PFSK-1 (cell line): ENCODE results near the gene DCAF12.

Experiments used
- FOXP2 ChIP-seq: optimal IDR thresholded peaks from 2 replicates; pipeline ENCODE3; 2011; ENCODE audit warnings: borderline replicate concordance, control low read depth, inconsistent platforms; ENCODE audit not compliant: insufficient read depth; ENCODE audit errors: extremely low read length, extremely low read depth
- POLR2AphosphoS5 ChIP-seq: IDR thresholded peaks from 2 replicates; pipeline ENCODE4 v1.6.1; 2012; ENCODE audit warnings: low read depth, mild to moderate bottlenecking, control low read depth, low read length, moderate library complexity
- SIN3A ChIP-seq: IDR thresholded peaks from 2 replicates; pipeline ENCODE4 v1.6.1; 2012; ENCODE audit warnings: mild to moderate bottlenecking, low read length, moderate library complexity, borderline replicate concordance; ENCODE audit not compliant: insufficient read depth
- TAF1 ChIP-seq: IDR thresholded peaks from 2 replicates; pipeline ENCODE4 v1.6.1; 2012; ENCODE audit warnings: low read length, control low read depth, borderline replicate concordance; ENCODE audit not compliant: insufficient read depth
- TF ChIP-seq, protein P1 (sequence below), 2 experiments: IDR thresholded peaks; 2 replicates each; pipeline versions ENCODE4 v1.6.1 to v1.8.0; 2011 to 2012; ENCODE audit warnings: low read depth in 2 of 2, low read length in 2 of 2, control low read depth in 1 of 2, inconsistent platforms in 1 of 2, mild to moderate bottlenecking in 1 of 2, moderate library complexity in 1 of 2; ENCODE audit not compliant: insufficient read depth in 1 of 2

Gene DCAF12

GRCh38 chr9:34139477-34140146 is 13.1 kb upstream of the DCAF12 start:
- TF ChIP-seq, protein P1, sequence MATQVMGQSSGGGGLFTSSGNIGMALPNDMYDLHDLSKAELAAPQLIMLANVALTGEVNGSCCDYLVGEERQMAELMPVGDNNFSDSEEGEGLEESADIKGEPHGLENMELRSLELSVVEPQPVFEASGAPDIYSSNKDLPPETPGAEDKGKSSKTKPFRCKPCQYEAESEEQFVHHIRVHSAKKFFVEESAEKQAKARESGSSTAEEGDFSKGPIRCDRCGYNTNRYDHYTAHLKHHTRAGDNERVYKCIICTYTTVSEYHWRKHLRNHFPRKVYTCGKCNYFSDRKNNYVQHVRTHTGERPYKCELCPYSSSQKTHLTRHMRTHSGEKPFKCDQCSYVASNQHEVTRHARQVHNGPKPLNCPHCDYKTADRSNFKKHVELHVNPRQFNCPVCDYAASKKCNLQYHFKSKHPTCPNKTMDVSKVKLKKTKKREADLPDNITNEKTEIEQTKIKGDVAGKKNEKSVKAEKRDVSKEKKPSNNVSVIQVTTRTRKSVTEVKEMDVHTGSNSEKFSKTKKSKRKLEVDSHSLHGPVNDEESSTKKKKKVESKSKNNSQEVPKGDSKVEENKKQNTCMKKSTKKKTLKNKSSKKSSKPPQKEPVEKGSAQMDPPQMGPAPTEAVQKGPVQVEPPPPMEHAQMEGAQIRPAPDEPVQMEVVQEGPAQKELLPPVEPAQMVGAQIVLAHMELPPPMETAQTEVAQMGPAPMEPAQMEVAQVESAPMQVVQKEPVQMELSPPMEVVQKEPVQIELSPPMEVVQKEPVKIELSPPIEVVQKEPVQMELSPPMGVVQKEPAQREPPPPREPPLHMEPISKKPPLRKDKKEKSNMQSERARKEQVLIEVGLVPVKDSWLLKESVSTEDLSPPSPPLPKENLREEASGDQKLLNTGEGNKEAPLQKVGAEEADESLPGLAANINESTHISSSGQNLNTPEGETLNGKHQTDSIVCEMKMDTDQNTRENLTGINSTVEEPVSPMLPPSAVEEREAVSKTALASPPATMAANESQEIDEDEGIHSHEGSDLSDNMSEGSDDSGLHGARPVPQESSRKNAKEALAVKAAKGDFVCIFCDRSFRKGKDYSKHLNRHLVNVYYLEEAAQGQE (IDR thresholded peaks at IDR 0.05; ENCODE audit: insufficient read depth in 1 of 2, low read depth in 2 of 2, low read length in 2 of 2), result no peak
- TF ChIP-seq SIN3A, result no peak
- TF ChIP-seq POLR2AphosphoS5, result no peak
- no peak for TF ChIP-seq FOXP2
- no peak for TF ChIP-seq TAF1

DNA sequence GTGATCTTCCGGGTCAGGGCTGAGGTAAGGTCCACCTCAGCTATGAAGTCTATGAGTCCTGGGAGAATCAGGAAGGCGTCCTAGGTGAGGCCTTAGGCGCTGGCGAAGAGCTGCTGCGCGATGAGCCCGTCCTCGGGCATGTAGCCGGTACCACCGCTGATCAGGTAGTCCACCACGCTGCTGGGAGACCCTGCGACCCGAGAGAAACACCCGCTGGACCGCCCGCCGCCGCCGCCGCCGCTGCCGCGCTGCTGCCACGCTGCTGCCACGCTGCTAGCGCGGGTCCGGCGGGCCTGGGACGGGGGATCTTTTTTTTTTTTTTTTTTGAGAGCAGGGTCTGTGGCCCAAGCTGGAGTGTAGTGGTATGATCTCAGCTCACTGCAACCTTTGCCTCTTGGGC is 8.0 kb upstream of the DCAF12 start:
- no peak for TF ChIP-seq POLR2AphosphoS5
- TF ChIP-seq SIN3A, result no peak
- TF ChIP-seq FOXP2, result no peak
- no peak for TF ChIP-seq TAF1
- TF ChIP-seq, protein P1 (IDR thresholded peaks at IDR 0.05; ENCODE audit: insufficient read depth in 1 of 2, low read depth in 2 of 2, low read length in 2 of 2), result no peak

- no peak for TF ChIP-seq FOXP2
- TF ChIP-seq POLR2AphosphoS5, result no peak
- TF ChIP-seq, protein P1 (IDR thresholded peaks at IDR 0.05; ENCODE audit: insufficient read depth in 1 of 2, low read depth in 2 of 2, low read length in 2 of 2), result no peak
- no peak for TF ChIP-seq SIN3A
- no peak for TF ChIP-seq TAF1
Measured at GRCh38 chr9:34133436-34133949, 7.0 kb upstream of the DCAF12 start.

DNA sequence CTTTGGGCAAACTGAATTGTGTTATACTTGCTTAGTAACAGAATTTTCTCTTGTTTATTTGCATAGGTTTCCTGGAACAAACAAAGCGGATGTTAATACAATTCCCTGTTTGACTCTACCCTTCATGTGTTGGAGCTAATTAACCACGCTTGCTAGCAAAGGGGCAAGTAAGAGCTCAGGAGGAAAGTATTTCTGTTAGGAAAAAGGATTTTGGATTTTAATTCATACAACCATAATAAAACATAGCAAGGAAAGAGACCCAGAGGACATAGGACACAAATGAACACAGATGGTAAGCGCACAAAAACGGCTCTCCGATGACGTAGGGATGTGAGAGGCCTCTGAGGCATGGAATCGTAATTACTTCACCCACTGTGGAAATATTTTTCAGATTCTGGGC is 5.1 kb upstream of the DCAF12 start:
- TF ChIP-seq, protein P1 (IDR thresholded peaks at IDR 0.05; ENCODE audit: insufficient read depth in 1 of 2, low read depth in 2 of 2, low read length in 2 of 2), result no peak
- TF ChIP-seq SIN3A, result no peak
